K562 (cell line): Measurements from ENCODE around the gene TMEM43. TPM values are rescaled to one million over a fixed set of nuclear protein-coding genes. Genes with fewer than 3 reads are reported as not detected.

Experiments
- ATAC-seq: fragments of 200-7000 bp; cut with Tn5 transposase; 3 replicates; pipeline ENCODE4 v1.9.1; 2020; ENCODE audit warnings: moderate library complexity
- BruUV-seq: library from RNA; stranded (reverse); fragments of 400-500 nt; replicated peaks from 2 replicates; lab custom pipeline; 2021; lab: Mats Ljungman, UMichigan
- CTCF ChIA-PET: fragments of 300-600 bp; formaldehyde crosslinking; extraction: SDS; loops from one replicate; lab custom pipeline; 2021; ENCODE audit warnings: low intra/inter-chr PET ratio; lab: Yijun Ruan, JAX
- POLR2A ChIA-PET: fragments of 300-600, 350-650 bp; sonication (Branson Sonifier 250); formaldehyde crosslinking; extraction: SDS; loops from one replicate; lab custom pipeline; 2021; ENCODE audit warnings: antibody characterized with exemption, inconsistent platforms; lab: Yijun Ruan, JAX
- DNase-seq, 4 experiments: peaks; one replicate each; pipeline versions ENCODE4 v3.0.0 to v3.0.0-alpha.2; 2011 to 2018; ENCODE audit warnings: low spot score in 3 of 4, mixed read lengths in 3 of 4; ENCODE audit errors: extremely low read depth in 1 of 4
- FAIRE-seq: peaks from 2 replicates; lab custom pipeline; 2011; peaks lifted over from hg19 to GRCh38; lab: Jason Lieb, UNC
- H2AFZ ChIP-seq: 2 replicates; pipeline ENCODE4 v1.6.0; 2011; ENCODE audit warnings: low read depth, low read length, control low read depth, inconsistent platforms
- H3K27ac ChIP-seq: fragments of 200-600 bp; 3 replicates; pipeline ENCODE4 v1.8.0; 2011; ENCODE audit warnings: low read depth, mild to moderate bottlenecking, control low read depth, inconsistent platforms, low read length, moderate library complexity, mixed read lengths; ENCODE audit errors: extremely low read depth
- H3K27me3 ChIP-seq, 2 experiments: fragments of 300-600 bp in 1 of 2; 2 replicates in 1 of 2; 3 replicates in 1 of 2; pipeline versions ENCODE4 v1.6.0 to v1.8.0; 2011; ENCODE audit warnings: inconsistent platforms in 2 of 2, low read length in 2 of 2, mild to moderate bottlenecking in 1 of 2, mixed read lengths in 1 of 2, moderate library complexity in 1 of 2; ENCODE audit not compliant: control insufficient read depth in 2 of 2, insufficient read depth in 2 of 2
- H3K36me3 ChIP-seq: fragments of 300-600 bp; 3 replicates; pipeline ENCODE4 v1.8.0; 2011; ENCODE audit warnings: mild to moderate bottlenecking, low read length, inconsistent platforms; ENCODE audit not compliant: control insufficient read depth, insufficient read depth
- H3K4me1 ChIP-seq, 2 experiments: fragments of 200-600 bp in 1 of 2; replicated peaks in 1 of 2; 2 replicates in 1 of 2; 3 replicates in 1 of 2; pipeline versions ENCODE4 v1.5.1 to v1.8.0; 2011; ENCODE audit warnings: inconsistent platforms in 2 of 2, low read length in 2 of 2, mild to moderate bottlenecking in 1 of 2, mixed read lengths in 1 of 2, moderate library complexity in 1 of 2; ENCODE audit not compliant: control insufficient read depth in 2 of 2, insufficient read depth in 2 of 2
- H3K4me2 ChIP-seq: 2 replicates; pipeline ENCODE4 v1.6.1; 2011; ENCODE audit warnings: low read length, control low read depth, inconsistent platforms, mixed read lengths; ENCODE audit not compliant: insufficient read depth
- H3K4me3 ChIP-seq: fragments of 200-600 bp; sonication (generic), shearing (Covaris generic); 2 replicates; pipeline ENCODE4 v1.5.1; 2016; ENCODE audit warnings: control low read depth, inconsistent platforms
- H3K79me2 ChIP-seq: fragments of 200-600 bp; 3 replicates; pipeline ENCODE4 v1.8.0; 2011; ENCODE audit warnings: low read length, inconsistent platforms; ENCODE audit not compliant: control insufficient read depth, insufficient read depth
- H3K9ac ChIP-seq, 2 experiments: 2 replicates each; pipeline versions ENCODE4 v1.6.0 to v1.6.1; 2011; ENCODE audit warnings: low read depth in 2 of 2, low read length in 2 of 2, control low read depth in 1 of 2, inconsistent platforms in 1 of 2, mild to moderate bottlenecking in 1 of 2, mixed read lengths in 1 of 2; ENCODE audit not compliant: insufficient read depth in 1 of 2
- H3K9me1 ChIP-seq: one replicate; pipeline ENCODE4 v1.6.0; 2011; ENCODE audit warnings: inconsistent platforms, mild to moderate bottlenecking, low read length, moderate library complexity; ENCODE audit not compliant: control insufficient read depth, insufficient read depth
- H3K9me3 ChIP-seq: replicated peaks from 2 replicates; pipeline ENCODE4 v1.5.1; 2011; ENCODE audit warnings: low read depth, low read length, inconsistent platforms; ENCODE audit not compliant: control insufficient read depth, insufficient read depth
- H4K20me1 ChIP-seq: replicated peaks from 2 replicates; pipeline ENCODE4 v1.6.1; 2011; ENCODE audit warnings: low read length, inconsistent platforms, mixed read lengths; ENCODE audit not compliant: control insufficient read depth, insufficient read depth
- DACH1 ChIP-seq: fragments of 450-650 bp; IDR thresholded peaks from 2 replicates; pipeline ENCODE4 v1.6.1; 2018; ENCODE audit not compliant: partially characterized antibody
- MCM7 ChIP-seq, 2 experiments: fragments of 450-650 bp; IDR thresholded peaks; 2 replicates each; pipeline ENCODE4 v1.6.1; 2016 to 2018
- TOE1 ChIP-seq, 2 experiments: fragments of 450-650 bp in 1 of 2; sonication (generic) in 1 of 2; formaldehyde crosslinking in 1 of 2; IDR thresholded peaks; 2 replicates each; pipeline versions ENCODE4 v1.7.1 to v1.8.0; 2016 to 2022; ENCODE audit warnings: borderline replicate concordance in 2 of 2, mild to moderate bottlenecking in 2 of 2, antibody characterized with exemption in 1 of 2, inconsistent platforms in 1 of 2, low read depth in 1 of 2, missing genetic modification reagents in 1 of 2, moderate library complexity in 1 of 2
- WGBS: fragments of 100-300 bp; shearing (Covaris generic); methylation state at CpG from one replicate; pipeline ENCODE4 v1.1.6; 2016; ENCODE audit warnings: low coverage, mixed read lengths; ENCODE audit not compliant: insufficient coverage; ENCODE audit errors: missing lambda C conversion rate; 5-methylcytosine and 5-hydroxymethylcytosine counted together
- in situ Hi-C: fragments of 300-500 bp; cut with MboI; formaldehyde crosslinking; loops from 4 replicates; pipeline ENCODE4 v1.15.0; 2018; ENCODE audit warnings: inconsistent platforms, mixed read lengths
- intact Hi-C: fragments of 100-400 bp; cut with micrococcal nuclease; formaldehyde crosslinking; loops from 2 replicates; pipeline ENCODE4 v1.14.2; 2022
- polyA plus RNA-seq, 8 experiments: library from polyadenylated mRNA; depleted of rRNA in 4 of 8; stranded (reverse) in 5 of 8; unstranded in 3 of 8; fragments of >200 nt; fragmentation: Nextera tagmentation in 2 of 8; fragmentation: Illumina TruSeq in 1 of 8; extraction: Ambion mirVana in 2 of 8; extraction: Trizol in 1 of 8; gene quantifications; 2 replicates each; pipeline versions ENCODE4 v1.2.1 to v1.2.3, GENCODE V29; 2011 to 2014; ENCODE audit warnings: inconsistent platforms in 1 of 8, missing spikeins in 1 of 8
- total RNA-seq, 7 experiments: library from RNA; depleted of rRNA in 6 of 7; stranded (reverse); fragments of >200 nt in 6 of 7; fragmentation: Illumina TruSeq in 2 of 7; extraction: Trizol in 2 of 7; gene quantifications; 2 replicates each; pipeline versions ENCODE4 v1.2.1 to v1.2.3, GENCODE V29; 2011 to 2021; ENCODE audit warnings: low replicate concordance in 1 of 7
- TF ChIP-seq, protein P1 (sequence below): fragments of 250-450 bp; sonication (Bioruptor Pico); IDR thresholded peaks from 2 replicates; pipeline ENCODE4 v1.4.0; 2020; ENCODE audit warnings: mild to moderate bottlenecking, moderate library complexity

The TMEM43 gene
- total and polyA plus RNA-seq, 9 of the 15 experiments (the other 6 are each of a cell fraction or from before 2014, with no cell fraction given), result 16.7 to 46.1 (median 35.7) TPM

DNA sequence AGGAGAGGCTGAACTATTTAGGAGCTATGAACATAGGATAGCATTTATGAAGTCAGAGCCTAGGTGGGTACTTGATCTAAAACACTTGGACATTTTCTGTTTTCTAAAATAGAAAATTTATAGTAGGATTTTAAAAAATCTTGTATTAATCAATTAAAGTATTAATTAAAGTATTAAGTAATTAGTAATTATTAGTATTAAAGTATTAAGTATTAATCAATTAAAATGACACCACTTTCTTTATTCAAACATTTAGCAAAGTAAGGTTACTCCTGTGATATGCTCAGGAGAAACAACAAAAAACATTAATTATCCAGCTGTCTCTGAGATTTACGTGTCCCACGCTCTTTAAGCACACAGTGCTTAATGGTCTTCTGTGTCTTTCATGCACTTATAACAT is 32.4 kb upstream of the TMEM43 start:
- Histone ChIP-seq H3K4me3 (no peak overlapping the region), H3K4me2 (no peak overlapping the region), H4K20me1 (no peaks in the 10 kb centered on the region), H3K9me1 (no peaks in the 10 kb centered on the region), H3K79me2 (no peaks in the 10 kb centered on the region), H3K27ac (no peak overlapping the region), H3K9me3 (no peaks in the 10 kb centered on the region), H3K4me1 (no peaks in the 10 kb centered on the region), H3K36me3 (no peaks in the 10 kb centered on the region), H3K27me3 (peaks cover 14 to 16% of the 10 kb centered on the region in 2 experiments; a peak in 4 of 5 replicates), H2AFZ (no peak overlapping the region), H3K9ac (no peak overlapping the region)
- WGBS, result 8% methylated on average over 2 of the region's 2 CpGs
- in situ Hi-C loops (no loop called here), intact Hi-C loops (no loop called here)
- TF ChIP-seq DACH1 (peak; percentile 99), MCM7 (IDR thresholded peaks at IDR 0.05) (peak in 1 of 2 experiments; percentile 91; a peak in 2 of 4 replicates), TOE1 (IDR thresholded peaks at IDR 0.05; ENCODE audit: borderline replicate concordance) (no peak), TOE1 (CRISPR knock-in tag; IDR thresholded peaks at IDR 0.05; ENCODE audit: borderline replicate concordance, low read depth) (no peak)
- TF ChIP-seq, protein P1, sequence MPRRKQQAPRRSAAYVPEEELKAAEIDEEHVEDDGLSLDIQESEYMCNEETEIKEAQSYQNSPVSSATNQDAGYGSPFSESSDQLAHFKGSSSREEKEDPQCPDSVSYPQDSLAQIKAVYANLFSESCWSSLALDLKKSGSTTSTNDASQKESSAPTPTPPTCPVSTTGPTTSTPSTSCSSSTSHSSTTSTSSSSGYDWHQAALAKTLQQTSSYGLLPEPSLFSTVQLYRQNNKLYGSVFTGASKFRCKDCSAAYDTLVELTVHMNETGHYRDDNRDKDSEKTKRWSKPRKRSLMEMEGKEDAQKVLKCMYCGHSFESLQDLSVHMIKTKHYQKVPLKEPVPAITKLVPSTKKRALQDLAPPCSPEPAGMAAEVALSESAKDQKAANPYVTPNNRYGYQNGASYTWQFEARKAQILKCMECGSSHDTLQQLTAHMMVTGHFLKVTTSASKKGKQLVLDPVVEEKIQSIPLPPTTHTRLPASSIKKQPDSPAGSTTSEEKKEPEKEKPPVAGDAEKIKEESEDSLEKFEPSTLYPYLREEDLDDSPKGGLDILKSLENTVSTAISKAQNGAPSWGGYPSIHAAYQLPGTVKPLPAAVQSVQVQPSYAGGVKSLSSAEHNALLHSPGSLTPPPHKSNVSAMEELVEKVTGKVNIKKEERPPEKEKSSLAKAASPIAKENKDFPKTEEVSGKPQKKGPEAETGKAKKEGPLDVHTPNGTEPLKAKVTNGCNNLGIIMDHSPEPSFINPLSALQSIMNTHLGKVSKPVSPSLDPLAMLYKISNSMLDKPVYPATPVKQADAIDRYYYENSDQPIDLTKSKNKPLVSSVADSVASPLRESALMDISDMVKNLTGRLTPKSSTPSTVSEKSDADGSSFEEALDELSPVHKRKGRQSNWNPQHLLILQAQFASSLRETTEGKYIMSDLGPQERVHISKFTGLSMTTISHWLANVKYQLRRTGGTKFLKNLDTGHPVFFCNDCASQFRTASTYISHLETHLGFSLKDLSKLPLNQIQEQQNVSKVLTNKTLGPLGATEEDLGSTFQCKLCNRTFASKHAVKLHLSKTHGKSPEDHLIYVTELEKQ (CRISPR knock-in tag), result no peak
- CTCF ChIA-PET, result no interaction called here
- FAIRE-seq, result no peak
- no peak for DNase-seq
- BruUV-seq, result no TSS peak
- ATAC-seq, result no peak
- POLR2A ChIA-PET, result interaction anchor here (0.8 kb wide), 1 partner anchor 19 kb away, joined by 3 read pairs; no protein-coding TSS in a partner anchor
